SK-N-MC (cell line): ENCODE measurements around the gene MYO16.

Experiments
- EZH2 ChIP-seq: fragments of 200-600 bp; sonication (generic); IDR thresholded peaks from one replicate; pipeline ENCODE4 v1.6.1; 2017; ENCODE audit warnings: antibody characterized with exemption
- POLR2AphosphoS5 ChIP-seq: IDR thresholded peaks from 2 replicates; pipeline ENCODE4 v1.6.1; 2012; ENCODE audit warnings: mild to moderate bottlenecking, low read depth, low read length, borderline replicate concordance

DNA sequence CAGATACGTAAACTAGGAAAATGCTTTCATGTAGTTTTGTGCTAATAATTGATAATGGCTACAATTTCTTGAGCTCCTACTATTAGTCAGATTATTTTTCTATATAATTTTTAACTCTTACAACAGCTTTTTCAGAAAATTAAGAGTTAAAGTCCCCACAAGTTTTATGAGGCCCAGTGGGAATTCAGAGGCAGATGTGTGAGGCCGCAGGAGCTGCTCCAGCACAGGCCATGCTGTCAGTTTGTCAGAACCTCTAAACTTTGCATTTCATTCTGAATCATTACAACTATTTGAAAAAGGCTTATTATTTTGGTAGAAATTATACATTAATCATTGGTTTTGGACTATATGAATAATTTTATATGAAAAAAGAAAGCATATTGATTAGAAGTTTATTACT is 370.8 kb downstream of the MYO16 start:
- no peak for TF ChIP-seq POLR2AphosphoS5
- no peak for TF ChIP-seq EZH2
